K562 (cell line): ENCODE measurements around the gene ICOSLG. TPM values are rescaled to one million over a fixed set of nuclear protein-coding genes. Genes with fewer than 3 reads are reported as not detected.
A peak's percentile ranks its signal among the peaks of the same experiment; 100 is the strongest.
"Not testable (repeated sequence)": the region's sequence is repeated elsewhere in the genome, so short reads cannot be mapped to it uniquely, and the experiment has no call there.

Experiments used
- ATAC-seq: fragments of 200-7000 bp; cut with Tn5 transposase; 3 replicates; pipeline ENCODE4 v1.9.1; 2020; ENCODE audit warnings: moderate library complexity
- BruUV-seq: library from RNA; stranded (reverse); fragments of 400-500 nt; replicated peaks from 2 replicates; lab custom pipeline; 2021; lab: Mats Ljungman, UMichigan
- CTCF ChIA-PET: fragments of 300-600 bp; formaldehyde crosslinking; extraction: SDS; loops from one replicate; lab custom pipeline; 2021; ENCODE audit warnings: low intra/inter-chr PET ratio; lab: Yijun Ruan, JAX
- POLR2A ChIA-PET: fragments of 300-600, 350-650 bp; sonication (Branson Sonifier 250); formaldehyde crosslinking; extraction: SDS; loops from one replicate; lab custom pipeline; 2021; ENCODE audit warnings: antibody characterized with exemption, inconsistent platforms; lab: Yijun Ruan, JAX
- DNase-seq, 4 experiments: peaks; one replicate each; pipeline versions ENCODE4 v3.0.0 to v3.0.0-alpha.2; 2011 to 2018; ENCODE audit warnings: low spot score in 3 of 4, mixed read lengths in 3 of 4; ENCODE audit errors: extremely low read depth in 1 of 4
- FAIRE-seq: peaks from 2 replicates; lab custom pipeline; 2011; peaks lifted over from hg19 to GRCh38; lab: Jason Lieb, UNC
- H2AFZ ChIP-seq: 2 replicates; pipeline ENCODE4 v1.6.0; 2011; ENCODE audit warnings: low read depth, low read length, control low read depth, inconsistent platforms
- H3K27ac ChIP-seq: fragments of 200-600 bp; 3 replicates; pipeline ENCODE4 v1.8.0; 2011; ENCODE audit warnings: low read depth, mild to moderate bottlenecking, control low read depth, inconsistent platforms, low read length, moderate library complexity, mixed read lengths; ENCODE audit errors: extremely low read depth
- H3K27me3 ChIP-seq, 2 experiments: fragments of 300-600 bp in 1 of 2; 2 replicates in 1 of 2; 3 replicates in 1 of 2; pipeline versions ENCODE4 v1.6.0 to v1.8.0; 2011; ENCODE audit warnings: inconsistent platforms in 2 of 2, low read length in 2 of 2, mild to moderate bottlenecking in 1 of 2, mixed read lengths in 1 of 2, moderate library complexity in 1 of 2; ENCODE audit not compliant: control insufficient read depth in 2 of 2, insufficient read depth in 2 of 2
- H3K36me3 ChIP-seq: fragments of 300-600 bp; 3 replicates; pipeline ENCODE4 v1.8.0; 2011; ENCODE audit warnings: mild to moderate bottlenecking, low read length, inconsistent platforms; ENCODE audit not compliant: control insufficient read depth, insufficient read depth
- H3K4me1 ChIP-seq, 2 experiments: fragments of 200-600 bp in 1 of 2; replicated peaks in 1 of 2; 2 replicates in 1 of 2; 3 replicates in 1 of 2; pipeline versions ENCODE4 v1.5.1 to v1.8.0; 2011; ENCODE audit warnings: inconsistent platforms in 2 of 2, low read length in 2 of 2, mild to moderate bottlenecking in 1 of 2, mixed read lengths in 1 of 2, moderate library complexity in 1 of 2; ENCODE audit not compliant: control insufficient read depth in 2 of 2, insufficient read depth in 2 of 2
- H3K4me2 ChIP-seq: 2 replicates; pipeline ENCODE4 v1.6.1; 2011; ENCODE audit warnings: low read length, control low read depth, inconsistent platforms, mixed read lengths; ENCODE audit not compliant: insufficient read depth
- H3K4me3 ChIP-seq: fragments of 200-600 bp; sonication (generic), shearing (Covaris generic); 2 replicates; pipeline ENCODE4 v1.5.1; 2016; ENCODE audit warnings: control low read depth, inconsistent platforms
- H3K79me2 ChIP-seq: fragments of 200-600 bp; 3 replicates; pipeline ENCODE4 v1.8.0; 2011; ENCODE audit warnings: low read length, inconsistent platforms; ENCODE audit not compliant: control insufficient read depth, insufficient read depth
- H3K9ac ChIP-seq, 2 experiments: 2 replicates each; pipeline versions ENCODE4 v1.6.0 to v1.6.1; 2011; ENCODE audit warnings: low read depth in 2 of 2, low read length in 2 of 2, control low read depth in 1 of 2, inconsistent platforms in 1 of 2, mild to moderate bottlenecking in 1 of 2, mixed read lengths in 1 of 2; ENCODE audit not compliant: insufficient read depth in 1 of 2
- H3K9me1 ChIP-seq: one replicate; pipeline ENCODE4 v1.6.0; 2011; ENCODE audit warnings: inconsistent platforms, mild to moderate bottlenecking, low read length, moderate library complexity; ENCODE audit not compliant: control insufficient read depth, insufficient read depth
- H3K9me3 ChIP-seq: replicated peaks from 2 replicates; pipeline ENCODE4 v1.5.1; 2011; ENCODE audit warnings: low read depth, low read length, inconsistent platforms; ENCODE audit not compliant: control insufficient read depth, insufficient read depth
- H4K20me1 ChIP-seq: replicated peaks from 2 replicates; pipeline ENCODE4 v1.6.1; 2011; ENCODE audit warnings: low read length, inconsistent platforms, mixed read lengths; ENCODE audit not compliant: control insufficient read depth, insufficient read depth
- WGBS: fragments of 100-300 bp; shearing (Covaris generic); methylation state at CpG from one replicate; pipeline ENCODE4 v1.1.6; 2016; ENCODE audit warnings: low coverage, mixed read lengths; ENCODE audit not compliant: insufficient coverage; ENCODE audit errors: missing lambda C conversion rate; 5-methylcytosine and 5-hydroxymethylcytosine counted together
- in situ Hi-C: fragments of 300-500 bp; cut with MboI; formaldehyde crosslinking; loops from 4 replicates; pipeline ENCODE4 v1.15.0; 2018; ENCODE audit warnings: inconsistent platforms, mixed read lengths
- intact Hi-C: fragments of 100-400 bp; cut with micrococcal nuclease; formaldehyde crosslinking; loops from 2 replicates; pipeline ENCODE4 v1.14.2; 2022
- polyA plus RNA-seq, 8 experiments: library from polyadenylated mRNA; depleted of rRNA in 4 of 8; stranded (reverse) in 5 of 8; unstranded in 3 of 8; fragments of >200 nt; fragmentation: Nextera tagmentation in 2 of 8; fragmentation: Illumina TruSeq in 1 of 8; extraction: Ambion mirVana in 2 of 8; extraction: Trizol in 1 of 8; gene quantifications; 2 replicates each; pipeline versions ENCODE4 v1.2.1 to v1.2.3, GENCODE V29; 2011 to 2014; ENCODE audit warnings: inconsistent platforms in 1 of 8, missing spikeins in 1 of 8
- total RNA-seq, 7 experiments: library from RNA; depleted of rRNA in 6 of 7; stranded (reverse); fragments of >200 nt in 6 of 7; fragmentation: Illumina TruSeq in 2 of 7; extraction: Trizol in 2 of 7; gene quantifications; 2 replicates each; pipeline versions ENCODE4 v1.2.1 to v1.2.3, GENCODE V29; 2011 to 2021; ENCODE audit warnings: low replicate concordance in 1 of 7

The ICOSLG gene
- total and polyA plus RNA-seq, 9 of the 15 experiments (the other 6 are each of a cell fraction or from before 2014, with no cell fraction given) = 0.01 to 1.4 (median 0.15) TPM

- H3K4me2 ChIP-seq, BruUV-seq, intact Hi-C loops, ATAC-seq, H3K27me3 ChIP-seq, H3K9ac ChIP-seq, H2AFZ ChIP-seq, H3K79me2 ChIP-seq, FAIRE-seq, H3K27ac ChIP-seq, H4K20me1 ChIP-seq, H3K4me3 ChIP-seq, H3K9me1 ChIP-seq, H3K4me1 ChIP-seq, CTCF ChIA-PET, in situ Hi-C loops, POLR2A ChIA-PET, DNase-seq, H3K9me3 ChIP-seq, H3K36me3 ChIP-seq: not testable (repeated sequence)
- WGBS = no CpG with 5 or more reads among the region's 3 CpGs
These were observed 29.2 kb downstream of the ICOSLG start for GRCh38 chr21:44211574-44211973.

DNA sequence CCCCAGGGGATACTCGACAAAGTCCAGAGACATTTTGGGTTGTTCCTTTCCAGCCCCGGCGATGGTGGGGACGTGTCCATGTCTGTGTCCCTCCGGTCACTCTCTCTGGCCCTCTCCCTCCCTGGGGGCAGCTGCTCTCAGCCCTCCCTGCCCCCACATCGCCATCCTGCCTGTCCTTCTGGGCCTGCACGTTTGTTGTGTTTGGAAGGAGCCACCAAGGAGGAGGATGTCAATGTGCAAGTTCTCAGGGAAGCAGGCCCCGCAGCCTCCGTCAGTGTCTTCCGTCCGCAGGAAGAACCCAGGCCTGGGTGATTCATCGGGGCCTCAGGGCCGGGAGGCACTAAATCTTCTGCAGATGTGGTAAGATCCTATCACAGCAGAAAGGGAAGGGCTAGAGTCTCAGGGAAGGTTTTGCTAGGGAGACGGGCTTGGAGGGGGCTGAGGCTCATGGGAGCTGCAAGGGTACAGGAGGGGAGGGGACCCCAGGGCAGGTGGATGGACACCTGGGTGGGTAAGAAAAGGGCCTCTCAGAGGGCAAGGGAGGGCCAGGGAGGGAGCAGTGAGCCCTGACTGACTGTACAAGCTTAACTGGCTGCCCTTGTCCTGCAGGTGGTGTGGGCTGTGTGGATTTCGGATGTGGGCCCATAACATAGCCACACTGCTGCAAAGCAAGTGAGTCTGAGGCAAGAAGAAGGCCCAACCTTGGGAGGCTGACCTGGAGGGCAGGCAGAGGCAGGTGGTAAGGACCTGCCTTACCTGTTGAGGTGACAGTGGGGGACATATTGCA lies 32.7 kb downstream of the ICOSLG start:
- in situ Hi-C loops, H3K36me3 ChIP-seq, H3K27me3 ChIP-seq, H3K9me3 ChIP-seq, H3K4me2 ChIP-seq, CTCF ChIA-PET, DNase-seq, H3K4me3 ChIP-seq, H4K20me1 ChIP-seq, H3K9me1 ChIP-seq, H3K27ac ChIP-seq, H3K4me1 ChIP-seq, BruUV-seq, H3K9ac ChIP-seq, POLR2A ChIA-PET, H2AFZ ChIP-seq, H3K79me2 ChIP-seq, intact Hi-C loops: not testable (repeated sequence)
- FAIRE-seq = peak; percentile 84
- peak; percentile 76 for ATAC-seq
- no CpG with 5 or more reads among the region's 15 CpGs for WGBS

GRCh38 chr21:44206698-44207676 lies 33.8 kb downstream of the ICOSLG start:
- H3K36me3 ChIP-seq, H3K4me1 ChIP-seq, POLR2A ChIA-PET, H4K20me1 ChIP-seq, H3K4me3 ChIP-seq, in situ Hi-C loops, H3K79me2 ChIP-seq, DNase-seq, H3K4me2 ChIP-seq, H3K9me1 ChIP-seq, H2AFZ ChIP-seq, ATAC-seq, H3K27me3 ChIP-seq, H3K9me3 ChIP-seq, intact Hi-C loops, CTCF ChIA-PET, BruUV-seq, H3K27ac ChIP-seq, H3K9ac ChIP-seq, FAIRE-seq: not testable (repeated sequence)
- WGBS = no CpG with 5 or more reads among the region's 33 CpGs
